Omental fat pad (tissue), 4 donors: ENCODE results near the gene SYNGR3. TPM values are rescaled to one million over a fixed set of nuclear protein-coding genes. Genes with fewer than 3 reads are reported as not detected.

Experiments
- ATAC-seq: fragments of 150-250 bp; one replicate; pipeline ENCODE4 v1.9.1; 2016; ENCODE audit warnings: mild to moderate bottlenecking, moderate library complexity; ENCODE audit not compliant: low FRiP score
- DNase-seq: peaks from one replicate; pipeline ENCODE4 v3.0.0-alpha.2; 2019; ENCODE audit warnings: low spot score
- total RNA-seq, 4 donors: library from RNA; depleted of rRNA; stranded (reverse); fragments of >200 nt; gene quantifications; one replicate each; pipeline ENCODE4 v1.1.0, GENCODE V29; 2016
- TF ChIP-seq, protein P1 (sequence below), 3 donors: fragments of 450-650 bp; IDR thresholded peaks; one replicate each; pipeline ENCODE4 v1.5.1; 2016 to 2017; ENCODE audit warnings: antibody characterized with exemption in 3 of 3, mild to moderate bottlenecking in 3 of 3, moderate library complexity in 2 of 3

Gene SYNGR3
- total RNA-seq, 4 donors from 2014 or later, result 0.28 to 1.6 TPM; not detected in 2

DNA sequence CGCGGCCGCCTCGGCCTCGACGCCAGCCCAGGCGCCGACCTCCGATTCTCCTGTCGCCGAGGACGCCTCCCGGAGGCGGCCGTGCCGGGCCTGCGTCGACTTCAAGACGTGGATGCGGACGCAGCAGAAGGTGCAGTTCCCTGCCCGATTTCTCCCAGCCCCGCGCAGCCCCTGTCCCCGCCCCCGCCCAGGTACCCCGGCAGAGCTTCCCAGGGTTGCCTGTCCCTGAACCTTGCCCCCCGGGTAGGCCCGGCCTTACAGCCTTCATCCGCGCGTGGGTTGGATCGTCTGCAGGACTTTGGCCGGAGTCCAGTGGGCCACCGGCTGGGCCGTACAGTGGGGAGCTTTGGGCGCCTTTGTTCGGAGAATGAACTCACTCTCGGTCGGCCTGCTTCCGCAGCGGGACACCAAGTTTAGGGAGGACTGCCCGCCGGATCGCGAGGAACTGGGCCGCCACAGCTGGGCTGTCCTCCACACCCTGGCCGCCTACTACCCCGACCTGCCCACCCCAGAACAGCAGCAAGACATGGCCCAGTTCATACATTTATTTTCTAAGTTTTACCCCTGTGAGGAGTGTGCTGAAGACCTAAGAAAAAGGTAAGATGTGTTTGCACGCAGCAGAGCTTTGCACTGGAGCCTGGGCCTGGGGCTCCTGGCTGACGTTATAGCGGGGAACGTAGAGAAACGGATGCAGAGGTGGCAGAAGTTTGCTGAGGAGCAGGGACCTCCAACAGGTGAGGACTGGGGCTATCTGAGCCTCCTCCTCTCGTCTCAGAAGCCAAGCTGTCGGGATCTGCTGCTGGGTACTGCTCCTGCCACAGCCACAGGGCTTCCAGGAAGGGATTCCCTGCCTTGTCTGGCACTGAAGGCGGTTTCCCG, 5.2 kb upstream of the SYNGR3 start:
- ATAC-seq (no peak), DNase-seq (no peak)
- TF ChIP-seq, protein P1, sequence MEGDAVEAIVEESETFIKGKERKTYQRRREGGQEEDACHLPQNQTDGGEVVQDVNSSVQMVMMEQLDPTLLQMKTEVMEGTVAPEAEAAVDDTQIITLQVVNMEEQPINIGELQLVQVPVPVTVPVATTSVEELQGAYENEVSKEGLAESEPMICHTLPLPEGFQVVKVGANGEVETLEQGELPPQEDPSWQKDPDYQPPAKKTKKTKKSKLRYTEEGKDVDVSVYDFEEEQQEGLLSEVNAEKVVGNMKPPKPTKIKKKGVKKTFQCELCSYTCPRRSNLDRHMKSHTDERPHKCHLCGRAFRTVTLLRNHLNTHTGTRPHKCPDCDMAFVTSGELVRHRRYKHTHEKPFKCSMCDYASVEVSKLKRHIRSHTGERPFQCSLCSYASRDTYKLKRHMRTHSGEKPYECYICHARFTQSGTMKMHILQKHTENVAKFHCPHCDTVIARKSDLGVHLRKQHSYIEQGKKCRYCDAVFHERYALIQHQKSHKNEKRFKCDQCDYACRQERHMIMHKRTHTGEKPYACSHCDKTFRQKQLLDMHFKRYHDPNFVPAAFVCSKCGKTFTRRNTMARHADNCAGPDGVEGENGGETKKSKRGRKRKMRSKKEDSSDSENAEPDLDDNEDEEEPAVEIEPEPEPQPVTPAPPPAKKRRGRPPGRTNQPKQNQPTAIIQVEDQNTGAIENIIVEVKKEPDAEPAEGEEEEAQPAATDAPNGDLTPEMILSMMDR (IDR thresholded peaks at IDR 0.05), result no peak

DNA sequence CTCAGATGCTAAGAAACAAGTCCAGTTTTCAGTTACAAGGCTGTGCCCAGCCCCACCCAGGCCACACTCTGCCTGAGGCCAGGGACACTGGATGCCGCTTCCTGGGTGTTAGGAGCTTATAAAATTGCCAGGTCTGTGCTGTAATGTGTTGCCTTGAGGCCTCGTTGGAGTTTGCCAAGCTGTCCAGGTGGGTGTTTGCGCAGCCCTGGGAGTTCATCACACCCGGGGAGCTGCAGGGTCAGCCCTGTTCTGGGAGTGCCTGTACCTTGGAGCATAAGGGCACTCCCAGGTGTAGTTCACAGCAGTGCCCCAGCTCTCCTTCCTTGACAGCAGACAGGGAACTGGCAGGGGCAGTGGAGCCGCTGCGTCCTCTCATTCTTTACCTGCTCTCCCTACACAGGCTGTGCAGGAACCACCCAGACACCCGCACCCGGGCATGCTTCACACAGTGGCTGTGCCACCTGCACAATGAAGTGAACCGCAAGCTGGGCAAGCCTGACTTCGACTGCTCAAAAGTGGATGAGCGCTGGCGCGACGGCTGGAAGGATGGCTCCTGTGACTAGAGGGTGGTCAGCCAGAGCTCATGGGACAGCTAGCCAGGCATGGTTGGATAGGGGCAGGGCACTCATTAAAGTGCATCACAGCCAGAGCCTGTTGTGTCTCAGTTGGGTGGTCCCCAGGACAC, 4.2 kb upstream of the SYNGR3 start:
- no peak for DNase-seq
- no peak for ATAC-seq
- TF ChIP-seq, protein P1 (IDR thresholded peaks at IDR 0.05), result no peak

DNA sequence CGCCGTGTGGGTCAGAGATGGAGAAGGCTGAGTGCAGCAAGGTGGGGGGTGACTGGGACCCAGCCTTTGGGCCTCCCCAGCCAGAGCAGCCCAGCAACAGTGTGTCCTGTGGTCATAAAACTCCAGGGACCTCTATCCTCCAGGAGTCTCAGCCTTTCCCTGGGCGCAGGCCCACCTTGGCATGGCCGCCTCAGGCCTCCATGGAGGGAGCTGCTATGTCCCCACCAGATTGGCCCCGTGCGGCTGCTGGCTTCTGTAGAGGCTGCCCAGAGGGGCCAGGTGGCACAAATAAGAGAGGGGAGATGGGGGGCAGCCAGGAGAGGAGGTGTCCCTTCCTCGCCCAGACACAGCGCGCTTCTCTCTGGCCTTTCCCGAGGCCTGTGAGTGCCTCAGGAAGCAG, 2.6 kb upstream of the SYNGR3 start:
- ATAC-seq, result no peak
- TF ChIP-seq, protein P1 (IDR thresholded peaks at IDR 0.05), result no peak

DNA sequence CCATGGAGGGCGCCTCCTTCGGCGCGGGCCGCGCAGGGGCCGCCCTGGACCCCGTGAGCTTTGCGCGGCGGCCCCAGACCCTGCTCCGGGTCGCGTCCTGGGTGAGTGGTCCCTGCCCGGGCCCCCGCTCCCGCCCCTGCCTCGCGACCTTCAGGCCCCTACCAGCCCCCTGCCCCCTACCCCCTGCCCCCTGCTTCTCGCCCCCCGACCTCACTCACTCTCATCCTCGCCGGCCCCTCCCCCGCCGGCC, 256 bp downstream of the SYNGR3 start:
- ATAC-seq (no peak), DNase-seq (no peak)
- TF ChIP-seq, protein P1 (IDR thresholded peaks at IDR 0.05), result no peak

More for the DNA sequence above, 2.6 kb upstream of the SYNGR3 start:
- no peak for DNase-seq

DNA sequence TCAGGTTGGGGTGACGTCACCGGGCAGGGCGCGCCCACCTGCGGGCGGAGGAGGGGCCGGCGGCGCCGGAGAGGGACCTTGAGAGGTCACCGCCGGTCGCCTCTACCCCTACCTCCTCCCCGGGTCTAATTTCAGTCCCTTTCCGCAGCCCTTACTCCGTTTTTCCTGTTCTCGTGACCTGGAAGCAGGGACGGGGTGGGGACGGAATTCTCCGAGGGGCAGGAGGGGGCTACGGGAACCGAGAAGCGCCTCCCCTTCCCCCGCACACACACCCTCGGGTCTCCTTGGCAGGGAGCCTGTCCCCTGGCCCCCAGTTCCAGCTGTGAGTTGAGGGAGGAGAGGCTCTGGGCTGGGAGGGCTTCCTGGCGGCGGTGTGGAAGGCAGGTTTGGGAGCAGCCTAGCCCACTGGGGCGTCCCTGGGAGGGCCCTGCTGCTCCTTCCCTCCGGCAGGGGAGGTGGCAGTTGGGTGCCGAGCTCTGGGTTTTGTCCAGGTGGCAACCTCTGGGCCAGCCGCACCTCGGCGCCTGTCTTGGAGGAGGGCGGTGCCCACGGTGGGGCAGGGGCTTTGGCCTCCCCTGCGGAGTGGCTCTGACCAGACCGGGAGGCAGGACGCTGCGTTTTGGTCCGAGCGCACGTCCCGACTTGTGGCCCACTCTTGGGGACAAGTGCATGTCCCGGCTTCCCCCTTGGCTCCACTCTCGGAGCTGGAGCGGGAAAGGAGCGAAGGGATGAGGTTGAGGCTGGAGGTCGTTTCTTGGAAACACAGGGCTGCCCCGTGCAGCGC, 773 bp downstream of the SYNGR3 start:
- DNase-seq, result no peak
- ATAC-seq, result no peak
- TF ChIP-seq, protein P1 (IDR thresholded peaks at IDR 0.05), result no peak

DNA sequence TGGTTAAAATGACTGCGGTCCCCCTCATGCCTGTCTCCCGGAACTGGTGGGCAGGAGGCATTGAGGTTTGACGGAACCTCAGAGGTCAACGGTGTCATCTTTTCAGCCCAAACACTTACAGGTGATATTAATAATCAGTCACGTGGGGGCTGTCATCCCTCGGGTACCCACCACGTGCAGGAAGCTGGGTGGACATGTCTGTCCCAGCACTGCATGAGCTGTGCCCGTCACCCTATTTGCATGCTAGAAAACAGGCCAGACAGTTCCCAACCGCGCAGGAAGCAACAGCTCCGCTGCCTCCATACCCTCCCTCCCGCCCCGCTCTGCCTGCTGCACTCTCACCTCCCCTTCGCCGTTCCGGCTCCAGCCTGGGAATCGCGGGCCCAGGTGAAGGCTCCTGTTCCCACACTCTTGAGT, 1.4 kb downstream of the SYNGR3 start:
- ATAC-seq (no peak), DNase-seq (no peak)
- TF ChIP-seq, protein P1 (IDR thresholded peaks at IDR 0.05), result no peak
